ENCODE data around the gene RNF213. TPM values are rescaled to one million over a fixed set of nuclear protein-coding genes. Genes with fewer than 3 reads are reported as not detected.

RNF213 gene
- polyA plus RNA-seq, 1 donor (not counting 4 experiments of a cell fraction or from before 2014, with no cell fraction given) = 24.4 TPM

- H3K9me3 ChIP-seq (ENCODE audit: control insufficient read depth, low read depth, low read length) = no peaks in the 10 kb centered on the region
- TF ChIP-seq CTCF (optimal IDR thresholded peaks at IDR 0.05 in 1 of 3, IDR thresholded peaks at IDR 0.05 in 1 of 3, conservative IDR thresholded peaks at IDR 0.05 in 1 of 3; ENCODE audit: extremely low read depth in 1 of 3, insufficient read depth in 2 of 3, low read length in 3 of 3) (no peak), EZH2 (IDR thresholded peaks at IDR 0.05; ENCODE audit: low read length) (no peak)
- no peaks in the 10 kb centered on the region for H3K4me1 ChIP-seq (ENCODE audit: control insufficient read depth, extremely low read depth, insufficient read depth, low read length)
- dilution Hi-C loops (cut with MboI; ENCODE audit: extremely low pct_ligation_motif_present, low sequenced_read_pairs) = no loop called here
- peaks cover 41 to 44% of the 10 kb centered on the region in 2 experiments for H3K36me3 ChIP-seq (ENCODE audit: control insufficient read depth in 2 of 2, extremely low read depth in 1 of 2, insufficient read depth in 2 of 2, low read length in 2 of 2)
- H3K79me2 ChIP-seq (ENCODE audit: control insufficient read depth, insufficient read depth, low read length) = no peaks in the 10 kb centered on the region
- H3K9ac ChIP-seq (ENCODE audit: control insufficient read depth, extremely low read depth, insufficient read depth, low read length) = no peak overlapping the region
- DNase-seq (ENCODE audit: low read depth, low spot score) (no peak), FAIRE-seq (no peak)
- no peak overlapping the region for H3K27ac ChIP-seq (ENCODE audit: control insufficient read depth, insufficient read depth, low read length)
- H3K27me3 ChIP-seq (ENCODE audit: control insufficient read depth, extremely low read depth, insufficient read depth, low read length) = no peaks in the 10 kb centered on the region
- H2AFZ ChIP-seq (ENCODE audit: control insufficient read depth, low read length) = no peak overlapping the region
- H4K20me1 ChIP-seq (ENCODE audit: control insufficient read depth, extremely low read depth, insufficient read depth, low read length) = no peaks in the 10 kb centered on the region
- H3K9me1 ChIP-seq (ENCODE audit: control insufficient read depth, extremely low read depth, insufficient read depth, low read length) = no peaks in the 10 kb centered on the region
- no peak overlapping the region for H3K4me2 ChIP-seq (ENCODE audit: control insufficient read depth, extremely low read depth, insufficient read depth, low read depth, low read length)
- no peak overlapping the region for H3K4me3 ChIP-seq (ENCODE audit: control insufficient read depth in 2 of 3, extremely low read depth in 1 of 3, insufficient read depth in 2 of 3, low read depth in 1 of 3, low read length in 3 of 3)
Observed at GRCh38 chr17:80374039-80374731, 113.5 kb downstream of the RNF213 start.

GRCh38 chr17:80374732-80375585, 114.3 kb downstream of the RNF213 start:
- no peaks in the 10 kb centered on the region for H4K20me1 ChIP-seq (ENCODE audit: control insufficient read depth, extremely low read depth, insufficient read depth, low read length)
- dilution Hi-C loops (cut with MboI; ENCODE audit: extremely low pct_ligation_motif_present, low sequenced_read_pairs) = no loop called here

More at GRCh38 chr17:80374732-80375585, 114.3 kb downstream of the RNF213 start:
- Histone ChIP-seq H3K27ac (ENCODE audit: control insufficient read depth, insufficient read depth, low read length) (no peak overlapping the region), H3K4me1 (ENCODE audit: control insufficient read depth, extremely low read depth, insufficient read depth, low read length) (no peaks in the 10 kb centered on the region), H3K4me2 (ENCODE audit: control insufficient read depth, extremely low read depth, insufficient read depth, low read depth, low read length) (no peak overlapping the region), H3K9me1 (ENCODE audit: control insufficient read depth, extremely low read depth, insufficient read depth, low read length) (no peaks in the 10 kb centered on the region), H3K27me3 (ENCODE audit: control insufficient read depth, extremely low read depth, insufficient read depth, low read length) (no peaks in the 10 kb centered on the region), H3K36me3 (ENCODE audit: control insufficient read depth in 2 of 2, extremely low read depth in 1 of 2, insufficient read depth in 2 of 2, low read length in 2 of 2) (peaks cover 40 to 43% of the 10 kb centered on the region in 2 experiments), H3K79me2 (ENCODE audit: control insufficient read depth, insufficient read depth, low read length) (no peaks in the 10 kb centered on the region), H3K9ac (ENCODE audit: control insufficient read depth, extremely low read depth, insufficient read depth, low read length) (no peak overlapping the region), H3K4me3 (ENCODE audit: control insufficient read depth in 2 of 3, extremely low read depth in 1 of 3, insufficient read depth in 2 of 3, low read depth in 1 of 3, low read length in 3 of 3) (no peak overlapping the region), H2AFZ (ENCODE audit: control insufficient read depth, low read length) (no peak overlapping the region), H3K9me3 (ENCODE audit: control insufficient read depth, low read depth, low read length) (no peaks in the 10 kb centered on the region)
- TF ChIP-seq CTCF (optimal IDR thresholded peaks at IDR 0.05 in 1 of 3, IDR thresholded peaks at IDR 0.05 in 1 of 3, conservative IDR thresholded peaks at IDR 0.05 in 1 of 3; ENCODE audit: extremely low read depth in 1 of 3, insufficient read depth in 2 of 3, low read length in 3 of 3) (no peak), EZH2 (IDR thresholded peaks at IDR 0.05; ENCODE audit: low read length) (no peak)
- FAIRE-seq (no peak), DNase-seq (ENCODE audit: low read depth, low spot score) (no peak)

Measured in keratinocyte (primary cell).